Esophagus squamous epithelium (tissue), 5 donors: ENCODE results near the gene MPPE1. TPM values are rescaled to one million over a fixed set of nuclear protein-coding genes. Genes with fewer than 3 reads are reported as not detected.

Experiments used
- DNase-seq: peaks from one replicate; lab custom pipeline; 2025; lab: John Stamatoyannopoulos, UW
- H3K27ac ChIP-seq, 4 donors: fragments of 200-600 bp; sonication (generic); one replicate each; pipeline ENCODE4 v1.5.1; 2016 to 2019; ENCODE audit warnings: mild to moderate bottlenecking in 1 of 4
- H3K27me3 ChIP-seq, 4 donors: fragments of 200-600 bp; sonication (generic); 1 replicate in 3 of 4; 2 replicates in 1 of 4; pipeline versions ENCODE4 v1.5.1 to v1.6.0; 2017 to 2021; ENCODE audit warnings: antibody characterized with exemption in 1 of 4
- H3K36me3 ChIP-seq, 3 donors: fragments of 200-600 bp; sonication (generic); one replicate each; pipeline ENCODE4 v1.5.1; 2016 to 2019
- H3K4me1 ChIP-seq, 3 donors: fragments of 200-600 bp; sonication (generic); one replicate each; pipeline ENCODE4 v1.5.1; 2017 to 2019
- H3K4me3 ChIP-seq, 4 donors: fragments of 200-600 bp; sonication (generic); 1 replicate in 3 of 4; 2 replicates in 1 of 4; pipeline ENCODE4 v1.5.1; 2016 to 2019; ENCODE audit warnings: mild to moderate bottlenecking in 2 of 4, moderate library complexity in 1 of 4
- H3K9me3 ChIP-seq, 3 donors: fragments of 200-600 bp; sonication (generic); one replicate each; pipeline ENCODE4 v1.5.1; 2016 to 2019
- POLR2A ChIP-seq, 4 donors: fragments of 450-650 bp; IDR thresholded peaks; one replicate each; pipeline ENCODE4 v1.6.1; 2017; ENCODE audit warnings: antibody characterized with exemption in 4 of 4, mild to moderate bottlenecking in 4 of 4, moderate library complexity in 3 of 4
- WGBS, 2 donors: methylation state at CpG; one replicate each; pipeline ENCODE4 v1.1.5; 2018; 5-methylcytosine and 5-hydroxymethylcytosine counted together
- intact Hi-C: fragments of 100-400 bp; cut with DNase I; formaldehyde crosslinking; loops from one replicate; pipeline ENCODE4 v1.15.0; 2022
- total RNA-seq, 4 donors: library from RNA; depleted of rRNA; stranded (reverse); fragments of >200 nt; gene quantifications; one replicate each; pipeline ENCODE4 v1.1.0, GENCODE V29; 2016
- TF ChIP-seq, protein P1 (sequence below), 6 experiments: fragments of 450-650 bp in 4 of 6; fragments of 200-600 bp in 2 of 6; sonication (generic) in 2 of 6; IDR thresholded peaks; one replicate each; pipeline ENCODE4 v1.5.1; 2016 to 2019; ENCODE audit warnings: antibody characterized with exemption in 6 of 6, mild to moderate bottlenecking in 4 of 6, moderate library complexity in 4 of 6
- donor health status: DM: yes; HTN: yes; CAD: no.

Gene MPPE1, protein sequence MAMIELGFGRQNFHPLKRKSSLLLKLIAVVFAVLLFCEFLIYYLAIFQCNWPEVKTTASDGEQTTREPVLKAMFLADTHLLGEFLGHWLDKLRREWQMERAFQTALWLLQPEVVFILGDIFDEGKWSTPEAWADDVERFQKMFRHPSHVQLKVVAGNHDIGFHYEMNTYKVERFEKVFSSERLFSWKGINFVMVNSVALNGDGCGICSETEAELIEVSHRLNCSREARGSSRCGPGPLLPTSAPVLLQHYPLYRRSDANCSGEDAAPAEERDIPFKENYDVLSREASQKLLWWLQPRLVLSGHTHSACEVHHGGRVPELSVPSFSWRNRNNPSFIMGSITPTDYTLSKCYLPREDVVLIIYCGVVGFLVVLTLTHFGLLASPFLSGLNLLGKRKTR
- total RNA-seq = 10 to 100 TPM; 13.9 to 22.4 (median 15.6) TPM

DNA sequence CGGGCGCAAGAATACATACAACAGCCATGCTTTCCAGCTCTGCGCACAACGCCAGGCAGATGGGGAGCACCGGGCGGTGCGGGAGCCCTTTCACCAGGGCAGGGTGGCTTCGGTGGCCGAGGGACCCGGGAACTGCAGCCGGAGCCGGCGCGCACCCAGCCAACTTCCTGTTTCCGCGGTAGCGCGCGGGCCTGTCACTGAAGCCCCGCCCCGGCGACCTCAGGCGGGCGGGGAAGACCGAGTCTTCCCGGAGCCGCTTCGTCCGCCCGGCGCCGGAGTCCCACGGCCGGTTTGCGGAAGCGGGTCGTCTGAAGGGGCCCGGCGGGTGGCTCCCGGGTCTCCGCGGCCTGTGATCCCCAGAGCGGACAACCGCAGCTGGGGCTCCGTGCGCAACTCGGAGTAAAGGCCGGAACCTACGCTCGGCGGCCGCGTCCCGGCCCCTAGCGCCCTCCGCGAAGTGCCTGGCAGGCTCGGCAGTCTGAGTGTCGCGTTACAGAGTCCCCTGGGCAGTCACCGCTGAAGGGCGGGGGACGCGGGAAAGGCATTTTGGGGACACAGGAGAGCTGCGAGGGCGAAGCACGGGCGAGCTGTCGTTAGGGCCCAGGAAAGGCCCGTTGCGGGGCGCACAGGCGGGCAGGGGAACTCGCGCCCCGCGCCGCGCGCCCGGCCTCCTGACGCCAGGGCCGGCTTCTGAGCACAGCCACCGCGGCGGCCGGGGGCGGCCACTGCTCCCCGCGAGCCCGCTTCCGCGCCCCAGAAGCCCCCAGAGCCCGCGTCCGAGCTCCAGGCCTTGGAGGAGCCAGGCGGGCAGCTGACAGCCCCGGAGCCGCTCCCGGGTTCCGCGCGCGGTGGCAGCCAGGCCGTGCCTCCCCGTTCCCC, at the start of gene MPPE1:
Gene MPPE1, minus strand, starts transcription at position 136 of the 879 bp plus-strand sequence. CDS start 11,053 bp downstream, outside the sequence.
- peak within 1 kb of the TSS; percentile 81 to 93 (median 88) for H3K4me3 ChIP-seq
- no peaks in the 10 kb centered on the region for H3K27me3 ChIP-seq
- 0% methylated on average over 3 to 20 of the region's 106 CpGs for WGBS, 2 donors
- DNase-seq = peak; percentile 46
- intact Hi-C loops = no loop called here
- TF ChIP-seq, protein P1, sequence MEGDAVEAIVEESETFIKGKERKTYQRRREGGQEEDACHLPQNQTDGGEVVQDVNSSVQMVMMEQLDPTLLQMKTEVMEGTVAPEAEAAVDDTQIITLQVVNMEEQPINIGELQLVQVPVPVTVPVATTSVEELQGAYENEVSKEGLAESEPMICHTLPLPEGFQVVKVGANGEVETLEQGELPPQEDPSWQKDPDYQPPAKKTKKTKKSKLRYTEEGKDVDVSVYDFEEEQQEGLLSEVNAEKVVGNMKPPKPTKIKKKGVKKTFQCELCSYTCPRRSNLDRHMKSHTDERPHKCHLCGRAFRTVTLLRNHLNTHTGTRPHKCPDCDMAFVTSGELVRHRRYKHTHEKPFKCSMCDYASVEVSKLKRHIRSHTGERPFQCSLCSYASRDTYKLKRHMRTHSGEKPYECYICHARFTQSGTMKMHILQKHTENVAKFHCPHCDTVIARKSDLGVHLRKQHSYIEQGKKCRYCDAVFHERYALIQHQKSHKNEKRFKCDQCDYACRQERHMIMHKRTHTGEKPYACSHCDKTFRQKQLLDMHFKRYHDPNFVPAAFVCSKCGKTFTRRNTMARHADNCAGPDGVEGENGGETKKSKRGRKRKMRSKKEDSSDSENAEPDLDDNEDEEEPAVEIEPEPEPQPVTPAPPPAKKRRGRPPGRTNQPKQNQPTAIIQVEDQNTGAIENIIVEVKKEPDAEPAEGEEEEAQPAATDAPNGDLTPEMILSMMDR (IDR thresholded peaks at IDR 0.05) = peak in 2 of 6 experiments; percentile 3
- TF ChIP-seq POLR2A (IDR thresholded peaks at IDR 0.05) = peak in 3 of 4 donors; percentile 66 to 96 (median 94)
- H3K27ac ChIP-seq = peak within 1 kb of the TSS; percentile 97 to 100 (median 100)
- peaks cover 9 to 25% (median 12%) of the 10 kb centered on the region in 3 donors for H3K4me1 ChIP-seq
- H3K36me3 ChIP-seq = peaks cover 0 to 21% (median 0%) of the 10 kb centered on the region in 3 donors
- H3K9me3 ChIP-seq = no peaks in the 10 kb centered on the region

DNA sequence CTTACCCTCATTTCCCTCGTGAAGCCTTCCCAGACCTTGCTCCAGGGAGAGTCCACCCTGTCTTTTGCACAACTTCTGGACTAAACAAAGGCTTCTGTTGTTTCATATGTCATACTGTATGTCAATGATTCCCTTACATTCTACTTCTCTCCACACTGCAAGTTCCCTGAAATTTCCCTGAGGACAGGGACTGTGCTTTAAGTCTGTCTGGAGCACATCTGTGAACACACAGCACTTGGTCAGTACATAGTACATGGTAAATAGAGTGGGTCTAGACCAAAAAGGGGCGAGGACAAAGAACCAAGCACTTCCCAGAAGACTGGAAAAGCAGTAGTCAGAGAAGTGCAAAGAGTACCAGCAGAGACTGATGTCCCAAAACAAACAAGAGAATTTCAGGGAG, 49.5 kb upstream of the MPPE1 start:
- no peaks in the 10 kb centered on the region for H3K27me3 ChIP-seq
- no peaks in the 10 kb centered on the region for H3K36me3 ChIP-seq
- intact Hi-C loops = no loop called here
- H3K4me1 ChIP-seq = peaks cover 14 to 26% (median 19%) of the 10 kb centered on the region in 3 donors
- peaks cover 0 to 30% (median 17%) of the 10 kb centered on the region in 3 donors for H3K9me3 ChIP-seq
- TF ChIP-seq, protein P1 (IDR thresholded peaks at IDR 0.05) = no peak
- no peak for TF ChIP-seq POLR2A (IDR thresholded peaks at IDR 0.05)
- H3K4me3 ChIP-seq = no peak overlapping the region
- no peak overlapping the region for H3K27ac ChIP-seq
- 53 to 83% methylated on average over 2 of the region's 2 CpGs for WGBS, 2 donors
- DNase-seq = no peak

DNA sequence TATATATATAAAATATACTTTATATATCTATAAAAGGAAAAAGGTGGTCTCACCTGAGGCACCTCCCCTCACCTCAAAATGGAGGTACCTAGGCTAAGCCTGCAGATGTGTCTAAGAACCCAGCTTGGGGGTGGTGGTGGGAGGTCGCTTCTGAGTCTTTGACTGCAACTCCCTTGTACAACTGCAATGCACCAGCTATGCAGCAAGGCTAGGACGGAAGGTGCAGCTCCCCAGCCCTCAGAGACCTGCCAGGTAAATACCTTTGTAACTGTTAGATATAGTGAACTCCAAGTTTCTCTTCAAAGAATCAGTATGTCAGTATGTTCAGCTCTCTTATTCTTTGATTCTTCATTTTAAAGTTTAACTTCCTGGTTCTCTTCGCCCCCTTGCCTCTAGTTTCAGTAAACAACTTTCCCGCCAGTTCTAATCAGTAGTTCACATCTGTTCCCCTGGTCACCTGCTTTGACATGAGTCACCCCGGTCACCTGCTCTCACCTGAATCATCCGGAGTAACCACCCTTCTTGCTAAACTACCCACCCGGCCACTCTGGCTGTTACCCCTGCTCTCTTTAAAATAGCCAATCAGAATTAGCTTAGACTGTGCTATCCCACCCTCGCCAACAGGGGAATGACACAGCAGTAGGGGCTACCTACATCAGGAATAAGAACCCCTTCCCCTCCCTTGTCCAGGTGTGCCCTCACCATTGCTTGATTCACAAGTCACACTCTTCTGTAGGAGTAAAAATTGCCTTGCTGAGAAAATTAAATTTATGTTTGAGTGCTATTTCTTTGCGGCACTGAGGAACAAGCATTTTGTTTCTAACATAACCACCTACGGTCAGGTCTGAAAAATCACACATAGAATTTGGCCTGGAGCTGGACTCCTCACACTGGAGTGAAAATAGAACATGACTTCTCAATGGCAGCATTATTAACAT, 48.5 kb upstream of the MPPE1 start:
- Histone ChIP-seq H3K27ac (no peak overlapping the region), H3K4me3 (no peak overlapping the region), H3K36me3 (no peaks in the 10 kb centered on the region), H3K27me3 (no peaks in the 10 kb centered on the region), H3K9me3 (peaks cover 0 to 30% (median 17%) of the 10 kb centered on the region in 3 donors), H3K4me1 (peaks cover 8 to 28% (median 17%) of the 10 kb centered on the region in 3 donors)
- WGBS, 2 donors = 91 to 93% methylated on average over 10 of the region's 10 CpGs
- TF ChIP-seq POLR2A (IDR thresholded peaks at IDR 0.05) = no peak
- TF ChIP-seq, protein P1 (IDR thresholded peaks at IDR 0.05) = no peak
- intact Hi-C loops = no loop called here
- DNase-seq = no peak

DNA sequence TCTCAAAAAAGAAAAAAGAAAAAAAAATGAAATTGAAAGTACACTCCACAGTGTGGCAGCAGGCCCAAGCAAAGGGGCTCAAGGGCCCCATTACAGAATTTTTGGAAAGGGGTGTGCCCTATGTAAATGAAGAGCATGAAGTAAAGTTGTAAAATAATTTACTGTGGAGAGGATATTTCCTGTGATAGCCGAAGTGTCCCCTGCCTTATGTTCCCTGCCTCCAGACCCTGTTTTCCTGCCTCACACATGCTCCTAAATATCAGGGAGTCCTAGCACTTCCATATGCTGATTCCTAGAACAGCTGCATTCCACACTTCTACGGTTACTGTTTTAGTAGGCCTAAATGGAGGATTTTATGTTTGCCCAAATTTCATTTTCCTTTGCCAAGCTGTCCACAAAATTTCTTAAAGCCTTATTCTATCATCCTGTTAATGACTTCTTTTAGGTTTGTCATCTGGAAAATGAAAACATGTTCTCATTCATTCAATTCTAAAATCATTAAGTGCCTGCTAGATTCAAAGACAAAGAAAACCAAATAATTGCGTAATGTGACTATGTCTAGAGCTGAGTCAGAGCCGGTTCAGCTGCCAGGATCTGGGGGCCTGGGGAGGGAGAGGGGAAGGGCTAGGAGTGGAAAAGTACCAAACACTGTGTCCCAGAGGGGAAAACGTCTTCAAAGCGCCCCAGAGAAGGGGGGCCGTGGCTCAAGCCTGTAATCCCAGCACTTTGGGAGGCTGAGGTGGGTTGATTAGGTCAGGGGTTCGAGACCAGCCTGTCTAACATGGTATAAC, 47.3 kb upstream of the MPPE1 start:
- intact Hi-C loops = no loop called here
- Histone ChIP-seq H3K9me3 (peaks cover 0 to 30% (median 17%) of the 10 kb centered on the region in 3 donors), H3K27me3 (no peaks in the 10 kb centered on the region), H3K4me3 (no peak overlapping the region), H3K27ac (peak overlapping the region; percentile 80 to 95 (median 84)), H3K4me1 (peaks cover 8 to 35% (median 26%) of the 10 kb centered on the region in 3 donors), H3K36me3 (no peaks in the 10 kb centered on the region)
- no peak for TF ChIP-seq POLR2A (IDR thresholded peaks at IDR 0.05)
- TF ChIP-seq, protein P1 (IDR thresholded peaks at IDR 0.05) = no peak
- WGBS, 2 donors = 14 to 25% methylated on average over 8 of the region's 8 CpGs
- DNase-seq = no peak
